B cell (primary cell): ENCODE measurements around the gene NT5DC3.

Experiments
- EZH2 ChIP-seq: IDR thresholded peaks from 2 replicates; pipeline ENCODE4 v1.6.1; 2012; ENCODE audit warnings: borderline replicate concordance, low read depth, mild to moderate bottlenecking, moderate library complexity, low read length; ENCODE audit not compliant: insufficient read depth, poor library complexity, severe bottlenecking
- TF ChIP-seq, protein P1 (sequence below): fragments of 200-600 bp; IDR thresholded peaks from one replicate; pipeline ENCODE4 v1.8.0; 2022; ENCODE audit warnings: antibody characterized with exemption, mild to moderate bottlenecking

DNA sequence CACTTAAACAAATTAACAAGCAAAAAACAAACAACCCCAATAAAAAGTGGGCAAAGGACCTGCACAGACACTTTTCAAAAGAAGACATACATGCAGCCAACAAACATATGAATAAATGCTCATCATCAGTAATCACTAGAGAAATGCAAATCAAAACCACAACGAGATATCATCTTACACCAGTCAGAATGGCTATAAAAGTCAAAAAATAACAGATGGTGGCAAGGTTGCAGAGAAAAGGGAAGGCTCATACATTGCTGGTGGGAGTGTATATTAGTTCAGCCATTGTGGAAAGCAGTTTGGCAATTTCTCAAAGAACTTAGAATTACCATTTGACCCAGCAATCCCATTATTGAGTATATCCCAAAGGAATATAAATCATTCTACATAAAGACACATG is 34.6 kb upstream of the NT5DC3 start:
- no peak for TF ChIP-seq EZH2
- TF ChIP-seq, protein P1, sequence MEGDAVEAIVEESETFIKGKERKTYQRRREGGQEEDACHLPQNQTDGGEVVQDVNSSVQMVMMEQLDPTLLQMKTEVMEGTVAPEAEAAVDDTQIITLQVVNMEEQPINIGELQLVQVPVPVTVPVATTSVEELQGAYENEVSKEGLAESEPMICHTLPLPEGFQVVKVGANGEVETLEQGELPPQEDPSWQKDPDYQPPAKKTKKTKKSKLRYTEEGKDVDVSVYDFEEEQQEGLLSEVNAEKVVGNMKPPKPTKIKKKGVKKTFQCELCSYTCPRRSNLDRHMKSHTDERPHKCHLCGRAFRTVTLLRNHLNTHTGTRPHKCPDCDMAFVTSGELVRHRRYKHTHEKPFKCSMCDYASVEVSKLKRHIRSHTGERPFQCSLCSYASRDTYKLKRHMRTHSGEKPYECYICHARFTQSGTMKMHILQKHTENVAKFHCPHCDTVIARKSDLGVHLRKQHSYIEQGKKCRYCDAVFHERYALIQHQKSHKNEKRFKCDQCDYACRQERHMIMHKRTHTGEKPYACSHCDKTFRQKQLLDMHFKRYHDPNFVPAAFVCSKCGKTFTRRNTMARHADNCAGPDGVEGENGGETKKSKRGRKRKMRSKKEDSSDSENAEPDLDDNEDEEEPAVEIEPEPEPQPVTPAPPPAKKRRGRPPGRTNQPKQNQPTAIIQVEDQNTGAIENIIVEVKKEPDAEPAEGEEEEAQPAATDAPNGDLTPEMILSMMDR, result no peak
